GM12878 (cell line): Measurements from ENCODE around the gene CSTPP1. TPM values are rescaled to one million over a fixed set of nuclear protein-coding genes. Genes with fewer than 3 reads are reported as not detected.

Experiments
- BCL3 ChIP-seq: IDR thresholded peaks from 2 replicates; pipeline ENCODE4 v1.6.1; 2011; ENCODE audit warnings: borderline replicate concordance, low read depth, mild to moderate bottlenecking, moderate library complexity, low read length; ENCODE audit not compliant: insufficient read depth, poor library complexity, severe bottlenecking
- BCLAF1 ChIP-seq: fragments of 450-650 bp; IDR thresholded peaks from 2 replicates; pipeline ENCODE4 v1.6.1; 2017; ENCODE audit warnings: antibody characterized with exemption, mild to moderate bottlenecking, moderate library complexity
- CUX1 ChIP-seq: IDR thresholded peaks from 2 replicates; pipeline ENCODE4 v1.6.1; 2012; ENCODE audit warnings: improper control_type of control experiment, low read depth, low read length; ENCODE audit not compliant: insufficient replicate concordance
- ETV6 ChIP-seq, 2 experiments: fragments of 450-650 bp in 1 of 2; IDR thresholded peaks in 1 of 2; conservative IDR thresholded peaks in 1 of 2; 2 replicates each; pipeline ENCODE4 v1.6.1; 2014; ENCODE audit warnings: antibody characterized with exemption in 1 of 2, borderline replicate concordance in 1 of 2, low read depth in 1 of 2, mild to moderate bottlenecking in 1 of 2, moderate library complexity in 1 of 2
- IRF5 ChIP-seq: fragments of 450-650 bp; IDR thresholded peaks from 2 replicates; pipeline ENCODE4 v1.6.1; 2017; ENCODE audit warnings: borderline replicate concordance
- NR2F1 ChIP-seq: fragments of 450-650 bp; conservative IDR thresholded peaks from 2 replicates; pipeline ENCODE4 v1.6.1; 2017; ENCODE audit warnings: mild to moderate bottlenecking
- STAT3 ChIP-seq: IDR thresholded peaks from 2 replicates; pipeline ENCODE4 v1.6.1; 2011; ENCODE audit warnings: low read depth, low read length, improper control_type of control experiment
- ZNF687 ChIP-seq: fragments of 450-650 bp; IDR thresholded peaks from 2 replicates; pipeline ENCODE4 v1.6.1; 2017; ENCODE audit warnings: mild to moderate bottlenecking, moderate library complexity
- ZSCAN29 ChIP-seq: fragments of 450-650 bp; IDR thresholded peaks from 2 replicates; pipeline ENCODE4 v1.6.1; 2017; ENCODE audit warnings: mild to moderate bottlenecking, moderate library complexity
- polyA plus RNA-seq, 11 experiments: library from polyadenylated mRNA; depleted of rRNA in 4 of 11; unstranded in 6 of 11; stranded (reverse) in 5 of 11; fragments of >200 nt; fragmentation: Nextera tagmentation in 4 of 11; fragmentation: Illumina TruSeq in 1 of 11; extraction: Ambion mirVana in 4 of 11; extraction: Trizol in 1 of 11; gene quantifications; 1 replicate in 1 of 11; 2 replicates in 10 of 11; pipeline versions ENCODE4 v1.2.1 to v1.2.3, GENCODE V29; 2011 to 2016; ENCODE audit warnings: inconsistent platforms in 2 of 11, missing spikeins in 2 of 11, low read depth in 1 of 11
- total RNA-seq, 4 experiments: library from RNA; depleted of rRNA in 3 of 4; stranded (reverse); fragments of >200 nt in 3 of 4; fragmentation: Illumina TruSeq in 1 of 4; extraction: Trizol in 1 of 4; gene quantifications; 2 replicates each; pipeline versions ENCODE4 v1.2.1 to v1.2.3, GENCODE V29; 2013 to 2021

The CSTPP1 gene
- total and polyA plus RNA-seq, 10 of the 15 experiments (the other 5 are each of a cell fraction or from before 2014, with no cell fraction given): 7.1 to 23.4 (median 17.5) TPM

GRCh38 chr11:47171061-47171838 is 234.7 kb downstream of the CSTPP1 start (continued):
- TF ChIP-seq CUX1: no peak
- no peak for TF ChIP-seq IRF5
- TF ChIP-seq ZNF687: no peak
- TF ChIP-seq ETV6 (conservative IDR thresholded peaks at IDR 0.05 in 1 of 2, IDR thresholded peaks at IDR 0.05 in 1 of 2; ENCODE audit: borderline replicate concordance in 1 of 2, low read depth in 1 of 2): no peak
- no peak for TF ChIP-seq ZSCAN29
- no peak for TF ChIP-seq STAT3
- no peak for TF ChIP-seq BCL3
- TF ChIP-seq BCLAF1: no peak
- no peak for TF ChIP-seq NR2F1
- TF ChIP-seq, all 136 proteins: peak for 0
